ENCODE data around the gene ARHGAP10. TPM values are rescaled to one million over a fixed set of nuclear protein-coding genes. Genes with fewer than 3 reads are reported as not detected.

ARHGAP10 gene
- polyA plus RNA-seq, 3 donors, result 9.0 to 33.5 (median 22.7) TPM

DNA sequence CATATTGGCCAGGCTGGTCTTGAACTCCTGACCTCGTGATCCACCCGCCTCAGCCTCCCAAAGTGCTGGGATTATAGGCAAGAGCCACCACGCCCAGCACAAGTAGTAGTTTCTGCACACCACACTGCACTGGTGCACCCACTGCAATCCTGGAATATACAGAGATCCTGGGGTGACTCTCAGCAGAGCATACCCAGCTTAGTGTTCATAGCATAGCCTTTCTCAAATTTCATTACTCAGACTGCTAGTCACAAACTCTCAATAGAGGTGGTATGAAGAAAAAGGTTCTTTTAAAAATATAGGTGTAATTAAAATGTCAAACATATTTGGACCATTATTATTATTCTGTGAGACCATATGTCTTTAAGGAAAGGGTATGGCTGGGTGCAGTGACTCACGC lies 6.2 kb upstream of the ARHGAP10 start:
- WGBS, 3 donors, result 88 to 93% (median 93%) methylated on average over 4 of the region's 4 CpGs
- no peak overlapping the region for H3K27ac ChIP-seq (ENCODE audit: low read depth, low read length)

DNA sequence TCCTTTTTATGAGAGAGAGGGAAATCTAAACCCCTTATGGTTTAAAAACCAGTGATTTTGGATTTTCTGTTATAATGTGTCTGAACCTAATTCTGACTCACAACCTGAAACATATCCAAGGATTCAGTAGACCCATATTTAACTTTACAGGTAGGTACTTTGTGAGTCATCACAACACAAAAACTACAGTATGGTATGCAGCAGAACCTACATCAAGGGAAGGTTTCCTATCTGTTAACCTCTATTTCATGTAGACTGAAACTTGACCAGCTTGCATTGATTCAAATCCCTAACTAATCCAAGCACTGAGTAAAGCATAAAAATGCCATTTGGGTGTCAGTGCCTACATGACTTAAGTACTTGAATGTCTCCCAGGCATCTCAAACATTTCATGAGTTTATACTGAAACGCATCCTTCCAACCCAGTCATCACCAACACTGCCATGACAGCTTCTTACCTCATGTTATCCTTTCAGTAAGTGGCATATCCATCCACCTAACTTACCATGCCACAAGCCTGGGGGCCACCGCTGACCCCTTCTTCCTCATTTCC lies 4.3 kb upstream of the ARHGAP10 start:
- WGBS, 3 donors, result 88 to 93% (median 92%) methylated on average over 2 of the region's 2 CpGs
- no peak overlapping the region for H3K27ac ChIP-seq (ENCODE audit: low read depth, low read length)

DNA sequence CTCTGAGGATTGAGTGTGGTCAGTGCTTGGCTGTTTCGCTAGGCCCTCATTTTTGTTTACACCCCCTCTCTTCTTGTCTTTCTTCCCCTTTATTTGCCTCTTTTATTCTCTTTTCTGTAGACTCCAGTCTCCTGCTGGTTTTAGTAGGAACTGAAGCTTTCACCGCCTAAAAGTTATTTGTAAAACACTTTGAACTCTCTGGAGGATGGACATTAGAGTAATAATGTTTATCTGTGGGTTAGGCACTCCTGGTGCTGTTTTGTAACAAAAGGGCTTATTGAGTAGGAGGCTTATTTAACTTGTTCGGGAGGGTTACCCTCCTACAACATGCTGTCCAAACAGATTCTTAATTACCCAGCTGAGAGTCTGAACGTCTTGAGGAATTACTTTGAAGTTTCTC lies 1.6 kb upstream of the ARHGAP10 start:
- no peak overlapping the region for H3K27ac ChIP-seq (ENCODE audit: low read depth, low read length)
- 67 to 81% (median 76%) methylated on average over 4 of the region's 4 CpGs for WGBS, 3 donors

DNA sequence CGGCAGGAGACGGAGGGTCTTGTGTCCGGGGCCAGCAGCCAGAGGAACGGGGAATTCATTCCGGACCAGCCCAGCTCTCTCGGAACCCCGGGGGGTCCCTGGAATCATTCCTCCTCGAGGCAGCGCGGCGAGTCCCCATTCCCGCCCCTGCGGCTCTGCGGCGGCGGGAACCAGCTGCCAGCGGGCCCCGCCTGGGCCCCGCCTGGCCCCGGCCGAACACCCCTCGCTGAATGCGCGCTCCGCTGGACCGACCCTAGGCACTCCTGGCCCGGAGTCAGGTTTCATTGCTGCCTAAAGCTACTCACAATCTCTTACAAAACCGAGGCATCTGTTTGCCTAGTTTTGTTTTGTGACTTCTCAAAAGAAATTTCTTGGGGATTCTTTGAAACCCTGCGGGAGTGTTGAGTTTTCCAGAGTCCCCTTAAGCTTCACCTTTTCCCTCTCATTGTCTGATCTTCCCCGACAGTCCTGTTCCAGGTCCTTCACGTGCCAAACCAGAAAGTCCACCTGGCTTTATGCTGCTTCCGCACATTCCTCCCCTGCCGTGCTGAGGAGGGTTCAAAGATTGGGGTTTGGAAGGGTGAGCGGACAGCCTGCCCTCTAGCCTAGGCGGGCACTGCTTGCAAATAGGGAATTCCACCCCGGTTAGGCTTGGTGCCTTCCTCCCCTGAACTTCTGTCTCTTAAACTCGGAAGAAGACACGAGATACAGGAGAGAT lies 789 bp downstream of the ARHGAP10 start:
- 1% methylated on average over 33 to 38 of the region's 38 CpGs for WGBS, 3 donors
- no peak overlapping the region for H3K27ac ChIP-seq (ENCODE audit: low read depth, low read length)

DNA sequence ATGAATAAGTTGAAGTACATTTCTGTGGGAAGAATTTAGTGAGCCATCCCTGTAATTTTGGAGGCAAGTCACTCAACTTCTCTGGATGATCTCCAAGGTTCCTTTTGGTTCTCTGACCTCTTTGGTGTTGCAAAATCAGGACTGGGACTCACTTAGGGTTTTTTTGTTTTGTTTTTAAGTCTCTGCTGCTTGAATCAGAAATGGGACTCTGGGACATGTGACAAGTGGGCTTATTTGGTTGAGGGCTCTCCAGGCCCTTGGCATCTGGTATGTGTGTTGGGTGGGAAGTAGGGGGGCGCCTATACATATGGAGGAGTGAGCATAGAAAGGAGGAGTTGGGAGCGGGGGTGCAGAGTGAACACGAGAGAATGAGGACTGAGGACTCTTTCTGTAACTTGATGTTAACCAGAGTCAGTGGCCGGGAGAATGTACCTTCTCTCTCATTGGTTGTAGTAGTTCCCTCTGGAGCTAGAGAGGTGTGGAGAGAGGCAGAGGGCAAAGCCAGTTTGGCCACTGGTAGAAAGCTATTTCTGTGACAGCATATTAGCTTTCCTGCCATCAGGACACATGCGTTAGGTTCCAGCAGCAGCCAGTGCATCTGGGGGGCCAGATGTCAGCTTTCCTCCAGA lies 1.9 kb downstream of the ARHGAP10 start:
- no peak overlapping the region for H3K27ac ChIP-seq (ENCODE audit: low read depth, low read length)
- 50 to 54% (median 54%) methylated on average over 5 of the region's 5 CpGs for WGBS, 3 donors

DNA sequence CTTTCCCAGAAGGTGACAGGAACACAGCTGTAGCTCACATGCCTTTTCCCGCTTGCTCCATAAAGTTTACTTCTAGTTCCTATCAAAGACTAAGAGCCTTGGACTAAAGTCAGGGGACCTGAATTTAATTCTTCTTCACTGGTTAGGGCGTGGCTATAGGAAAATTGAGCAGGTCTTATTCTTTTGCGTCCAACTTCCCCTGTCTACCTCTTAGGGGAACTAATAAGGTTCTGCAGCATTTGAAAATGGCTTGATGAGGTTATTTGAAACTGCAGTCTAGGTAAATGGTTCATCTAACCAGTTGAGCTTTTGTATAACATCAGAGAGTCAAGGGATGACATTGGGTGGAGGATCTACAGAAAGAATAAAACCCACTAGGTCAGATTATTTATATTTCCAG lies 2.6 kb downstream of the ARHGAP10 start:
- no peak overlapping the region for H3K27ac ChIP-seq (ENCODE audit: low read depth, low read length)
- 42 to 77% (median 74%) methylated on average over 3 of the region's 3 CpGs for WGBS, 3 donors

DNA sequence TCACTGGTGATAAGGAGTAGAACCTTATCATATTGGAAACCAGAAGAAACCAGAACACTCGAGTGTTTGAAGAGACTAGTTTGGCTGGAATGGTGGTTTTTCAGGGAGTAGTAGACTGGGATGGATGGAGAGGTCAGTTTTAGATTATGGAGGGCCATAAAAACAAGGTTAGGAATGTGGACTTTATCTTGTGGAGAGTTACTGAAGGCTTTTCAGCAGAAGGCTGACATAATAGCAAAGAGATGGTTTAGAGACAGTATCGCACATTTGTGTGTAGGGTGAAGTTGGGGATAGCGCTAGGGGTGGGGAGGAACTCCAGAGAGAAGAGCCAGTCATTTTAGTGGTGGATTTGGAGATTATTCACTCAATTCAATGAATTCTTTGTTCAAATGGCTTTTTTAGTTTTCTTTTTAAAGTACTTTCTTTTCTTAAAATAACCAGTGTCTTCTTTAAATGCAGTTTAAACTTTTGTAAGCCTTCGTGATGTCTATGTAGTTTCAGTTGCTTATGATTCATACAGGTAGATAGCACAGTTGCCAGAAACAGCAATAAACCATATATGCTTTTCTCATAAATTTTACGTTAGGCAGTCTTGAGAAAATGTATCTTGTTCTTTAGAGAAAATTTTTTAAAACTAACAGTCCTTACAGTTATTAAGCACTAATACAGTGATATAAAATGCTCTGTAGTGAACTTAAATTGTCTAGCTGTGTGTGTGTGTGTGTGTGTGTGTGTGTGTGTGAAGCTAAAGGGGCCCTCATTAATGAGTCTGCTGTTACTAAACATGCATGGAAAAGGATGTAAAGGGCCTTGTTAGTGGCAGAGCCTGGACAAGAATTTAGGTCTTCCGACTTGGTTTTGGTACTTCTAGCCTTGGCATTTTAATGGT lies 3.8 kb downstream of the ARHGAP10 start:
- no peak overlapping the region for H3K27ac ChIP-seq (ENCODE audit: low read depth, low read length)
- 83 to 86% (median 85%) methylated on average over 6 of the region's 6 CpGs for WGBS, 3 donors

DNA sequence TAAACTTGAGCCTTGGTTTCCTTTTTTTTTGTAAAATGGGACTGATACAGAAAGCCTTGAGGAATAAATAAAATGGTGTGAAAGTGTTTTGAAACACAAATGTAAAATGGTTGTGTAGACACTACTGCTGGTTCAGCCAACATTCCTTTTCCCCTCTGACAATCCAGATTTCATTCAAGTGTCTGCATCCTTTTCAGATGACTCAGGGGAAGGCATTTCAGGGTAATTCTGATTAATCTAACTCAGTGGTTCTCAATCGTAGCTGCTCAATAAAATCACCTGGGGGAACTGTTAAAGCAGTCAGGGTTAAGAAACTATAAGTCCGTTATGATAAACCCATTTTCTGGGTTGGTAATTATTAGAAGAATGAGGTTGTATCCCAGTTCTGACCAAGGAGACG lies 4.6 kb downstream of the ARHGAP10 start:
- no peak overlapping the region for H3K27ac ChIP-seq (ENCODE audit: low read depth, low read length)
- WGBS, 3 donors, result 66 to 92% (median 71%) methylated on average over 3 of the region's 3 CpGs

DNA sequence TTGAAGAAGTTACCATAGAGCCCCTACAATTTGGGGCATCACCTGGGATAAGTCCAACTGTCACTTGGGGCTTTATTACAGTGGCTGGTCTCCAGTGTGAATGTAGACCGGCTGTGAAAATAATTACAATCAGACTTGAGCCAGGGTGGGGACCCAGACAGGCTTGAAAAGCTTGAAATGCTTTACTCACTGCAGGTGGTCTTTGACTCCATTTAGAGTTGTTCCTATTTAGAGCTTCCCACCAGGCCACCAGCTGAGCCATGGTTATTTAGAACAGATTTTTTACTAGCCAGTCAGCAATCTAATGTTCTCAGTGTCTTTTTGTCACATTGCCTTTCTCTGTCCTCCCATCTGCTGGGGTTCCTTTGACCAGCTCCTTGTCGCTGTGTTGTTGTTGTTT lies 5.7 kb downstream of the ARHGAP10 start:
- WGBS, 3 donors, result 91 to 96% (median 92%) methylated on average over 2 of the region's 2 CpGs
- H3K27ac ChIP-seq (ENCODE audit: low read depth, low read length), result no peak overlapping the region

DNA sequence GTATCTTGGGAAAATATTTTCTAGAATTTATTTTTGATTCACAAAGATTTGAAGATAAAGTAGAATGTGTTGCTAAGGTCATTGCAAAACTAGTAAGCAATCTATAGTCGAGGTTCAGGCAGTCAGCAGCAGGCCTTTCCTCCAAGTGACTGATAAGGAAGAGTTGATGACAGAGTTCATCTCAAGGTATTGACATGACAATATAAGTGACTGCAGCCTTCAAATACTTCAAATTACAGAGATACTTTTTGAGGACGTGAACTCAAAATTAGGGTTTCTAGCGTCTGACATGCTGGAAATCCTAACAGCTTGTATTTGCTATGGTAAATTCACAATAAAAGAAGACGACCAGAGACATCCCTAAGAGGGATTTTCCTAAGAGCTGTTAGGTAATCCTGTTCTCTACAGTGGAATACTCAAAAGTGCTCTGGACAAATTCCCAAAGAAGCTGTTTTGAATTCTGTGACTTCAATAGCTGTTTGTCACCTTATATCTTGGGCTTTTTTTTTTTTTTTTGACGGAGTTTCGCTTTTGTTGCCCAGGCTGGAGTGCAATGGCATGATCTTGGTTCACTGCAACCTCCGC lies 7.4 kb downstream of the ARHGAP10 start:
- no peak overlapping the region for H3K27ac ChIP-seq (ENCODE audit: low read depth, low read length)

DNA sequence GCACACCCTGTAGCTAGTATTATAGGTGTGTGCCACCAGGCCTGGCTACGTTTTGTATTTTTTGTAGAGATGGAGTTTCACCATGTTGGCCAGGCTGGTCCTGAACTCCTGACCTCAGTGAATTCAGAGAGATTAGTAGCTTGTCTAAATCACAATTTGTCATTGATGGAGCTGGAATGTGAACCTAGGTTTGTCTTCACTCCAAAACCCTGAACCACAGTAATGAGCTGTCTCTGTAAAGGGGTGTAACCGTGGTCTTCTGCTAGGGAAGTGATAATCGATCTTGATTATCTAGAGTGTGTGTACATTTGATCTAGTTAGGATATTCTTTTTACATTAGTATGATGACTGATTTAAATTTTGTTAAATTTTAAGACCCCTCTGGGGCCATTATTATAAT lies 8.3 kb downstream of the ARHGAP10 start:
- H3K27ac ChIP-seq (ENCODE audit: low read depth, low read length), result no peak overlapping the region
- 81 to 90% (median 88%) methylated on average over 3 of the region's 3 CpGs for WGBS, 3 donors

More for the DNA sequence above, 7.4 kb downstream of the ARHGAP10 start:
- 81 to 91% (median 87%) methylated on average over 7 of the region's 7 CpGs for WGBS, 3 donors

DNA sequence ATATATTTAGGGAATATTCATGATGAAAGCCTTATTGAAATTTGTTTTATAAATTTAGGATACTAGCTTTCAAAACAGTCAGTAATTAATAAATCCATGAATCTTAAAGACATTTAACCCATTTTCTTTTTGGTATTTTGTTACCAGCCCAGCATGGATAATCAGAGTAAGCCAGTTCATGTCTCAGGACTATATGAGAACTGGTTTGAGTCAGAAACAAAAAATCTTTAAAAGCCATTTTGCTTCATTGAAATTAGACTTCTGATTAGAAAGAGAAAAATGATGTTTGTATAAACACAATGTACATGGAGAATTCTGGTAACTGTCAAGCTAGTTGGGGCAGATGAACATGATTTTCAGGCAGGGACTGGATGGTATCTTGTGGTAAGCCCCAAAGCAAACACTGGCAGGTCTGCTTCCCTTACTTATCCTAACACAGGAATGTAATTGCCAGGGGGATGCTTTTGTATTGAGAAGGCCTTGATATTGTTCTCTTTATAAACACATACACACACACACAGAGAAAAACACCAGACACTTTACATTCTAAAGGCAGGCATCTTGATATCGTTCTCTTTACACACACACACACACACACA lies 9.4 kb downstream of the ARHGAP10 start:
- no peak overlapping the region for H3K27ac ChIP-seq (ENCODE audit: low read depth, low read length)
- 79 to 92% (median 86%) methylated on average over 1 of the region's 1 CpG for WGBS, 3 donors

DNA sequence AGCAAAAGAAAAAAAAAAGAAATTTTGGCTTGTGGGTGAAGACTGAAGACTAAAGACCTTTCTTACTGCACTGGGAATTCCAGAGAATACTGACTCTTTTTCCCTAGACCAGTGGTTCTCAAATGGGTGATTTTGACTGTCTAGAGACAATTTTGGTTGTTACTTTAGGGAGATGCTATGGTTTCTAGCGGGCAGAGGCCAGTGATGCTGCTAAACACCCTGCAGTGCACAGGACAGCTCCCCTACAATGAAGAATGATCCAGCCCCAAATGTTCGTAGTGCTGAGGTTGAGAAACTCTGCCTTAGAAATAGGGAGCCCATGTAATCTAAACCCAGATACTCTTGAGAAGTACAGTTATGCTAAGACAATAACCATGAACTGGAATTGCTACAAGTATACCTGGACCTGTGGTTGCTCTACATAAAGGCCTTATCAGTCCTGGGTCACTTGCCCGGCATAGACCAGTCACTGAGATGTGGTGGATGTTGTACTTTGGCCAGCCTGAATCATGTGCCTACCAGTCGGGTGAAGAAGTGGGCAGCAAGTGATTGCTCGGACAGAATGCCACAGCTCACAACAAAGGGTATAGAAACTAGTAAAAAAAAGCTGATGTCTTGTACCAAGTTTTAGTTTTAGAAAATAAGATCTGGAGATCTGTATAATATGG lies 16.0 kb downstream of the ARHGAP10 start:
- no peak overlapping the region for H3K27ac ChIP-seq (ENCODE audit: low read depth, low read length)
- WGBS, 3 donors, result 54 to 89% (median 86%) methylated on average over 5 of the region's 5 CpGs

DNA sequence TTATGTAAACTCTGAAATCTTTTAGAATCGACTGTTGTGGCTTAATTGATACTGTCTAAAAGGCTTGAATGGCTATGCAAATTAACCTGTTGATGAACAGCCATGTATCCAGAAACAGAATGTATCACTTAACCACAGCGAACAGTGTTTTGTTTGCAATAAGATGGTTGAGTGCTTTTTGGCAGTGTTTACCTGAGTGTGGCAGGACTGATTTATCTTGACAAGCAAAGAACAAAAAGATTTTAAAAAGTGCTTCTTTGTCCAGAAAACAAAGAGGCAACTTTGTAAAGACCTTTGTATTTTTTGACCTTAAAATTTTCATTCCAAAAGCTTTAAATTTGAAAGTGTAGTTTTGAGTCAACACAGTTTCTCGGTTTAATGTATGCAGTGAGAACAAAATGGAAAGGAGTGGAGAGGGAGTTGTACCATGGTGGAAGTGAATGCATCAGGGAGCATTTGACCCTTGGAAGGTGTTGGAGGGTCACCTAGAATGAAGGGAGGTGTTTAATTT lies 18.0 kb downstream of the ARHGAP10 start:
- no peak overlapping the region for H3K27ac ChIP-seq (ENCODE audit: low read depth, low read length)
- WGBS, 3 donors, result 47 to 80% (median 76%) methylated on average over 3 of the region's 3 CpGs

DNA sequence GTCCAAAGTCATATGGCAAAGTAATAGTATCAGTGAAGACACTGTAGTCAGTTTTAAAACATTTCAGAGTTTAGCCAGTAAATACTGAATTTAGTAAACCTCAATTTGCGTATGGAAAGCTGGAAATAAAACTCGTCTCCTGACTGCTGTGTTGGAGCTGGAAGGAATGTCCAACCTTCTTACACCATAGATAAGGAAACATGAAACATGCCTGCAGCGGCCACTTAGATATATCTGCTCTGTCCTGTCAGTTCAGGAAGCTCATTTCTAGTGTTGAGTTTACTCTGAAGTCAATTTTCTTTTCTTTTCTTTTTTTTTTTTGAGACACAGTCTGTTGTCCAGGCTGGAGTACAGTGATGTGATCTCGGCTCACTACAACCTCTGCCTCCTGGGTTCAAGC lies 21.2 kb downstream of the ARHGAP10 start:
- no peak overlapping the region for H3K27ac ChIP-seq (ENCODE audit: low read depth, low read length)
- WGBS, 3 donors, result 87 to 90% (median 88%) methylated on average over 4 of the region's 4 CpGs

DNA sequence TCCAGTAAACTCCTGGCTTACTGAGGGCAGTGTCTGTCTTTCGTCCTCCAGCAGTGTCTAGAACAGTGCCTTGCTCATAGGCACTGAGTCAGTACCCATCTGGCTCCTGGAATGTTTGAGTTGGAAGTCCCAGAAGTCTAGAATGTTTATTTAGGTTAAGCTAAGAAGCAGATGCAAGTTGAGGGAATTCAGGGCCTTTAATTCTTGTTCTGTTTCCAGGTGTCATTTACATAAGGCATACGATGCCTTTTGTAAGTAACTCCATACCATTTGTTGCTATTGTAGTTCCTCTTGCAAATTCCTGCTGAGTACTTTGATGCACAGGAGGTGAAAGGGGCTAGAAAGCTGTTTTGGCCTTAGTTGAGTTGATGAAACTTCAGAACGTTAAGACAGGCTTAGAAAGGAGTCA lies 22.2 kb downstream of the ARHGAP10 start:
- 59 to 70% (median 69%) methylated on average over 3 of the region's 3 CpGs for WGBS, 3 donors
- H3K27ac ChIP-seq (ENCODE audit: low read depth, low read length), result no peak overlapping the region

DNA sequence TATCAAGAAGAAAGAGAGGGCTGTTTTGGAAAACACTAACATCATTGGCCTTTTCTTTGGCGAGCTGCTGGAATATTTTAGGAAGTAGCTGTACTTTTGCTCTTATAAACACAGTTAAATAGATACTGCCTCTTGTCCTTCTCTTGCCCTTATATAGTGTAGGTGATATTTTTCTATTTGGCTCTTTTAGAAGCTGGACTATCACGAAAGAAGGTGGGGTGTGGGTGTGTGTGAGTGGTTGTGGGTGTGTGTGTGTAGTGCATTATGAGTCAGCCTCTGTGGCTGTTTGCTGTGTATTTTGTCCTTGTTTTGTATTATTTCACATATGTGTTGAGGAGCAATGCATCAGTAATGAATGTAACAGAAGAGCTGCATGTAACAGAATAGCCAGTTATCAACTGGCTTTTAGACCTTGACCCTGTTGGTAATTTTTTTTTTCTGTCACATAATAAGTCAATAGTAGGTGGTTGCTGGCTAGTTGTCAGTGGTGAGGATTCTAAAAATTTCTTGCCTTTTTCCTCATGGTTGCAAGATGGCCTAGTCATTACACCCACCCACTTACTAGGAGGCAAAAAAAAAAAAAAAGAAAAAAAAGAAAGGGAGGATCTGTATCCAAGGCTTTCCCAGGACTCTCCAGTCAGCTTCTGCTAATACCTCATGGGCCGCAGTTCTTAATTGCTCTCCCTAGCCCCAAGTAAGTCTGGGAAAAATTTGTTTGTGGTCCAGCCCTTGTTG lies 23.8 kb downstream of the ARHGAP10 start:
- 59 to 75% (median 60%) methylated on average over 3 of the region's 3 CpGs for WGBS, 3 donors
- no peak overlapping the region for H3K27ac ChIP-seq (ENCODE audit: low read depth, low read length)
